A549 (cell line): ENCODE data around the gene PAIP1.

Source experiments
- CHD2 ChIP-seq: fragments of 150-350 bp; IDR thresholded peaks from 2 replicates; pipeline ENCODE4 v1.6.1; 2014; ENCODE audit warnings: low read length; ENCODE audit not compliant: partially characterized antibody
- CHD4 ChIP-seq: fragments of 200-600 bp; sonication (generic); IDR thresholded peaks from 2 replicates; pipeline ENCODE4 v1.6.1; 2016; ENCODE audit warnings: antibody characterized with exemption, mild to moderate bottlenecking, borderline replicate concordance
- ESRRA ChIP-seq: fragments of 150-350 bp; IDR thresholded peaks from 2 replicates; pipeline ENCODE4 v1.6.1; 2014; ENCODE audit warnings: mild to moderate bottlenecking, low read length, borderline replicate concordance
- HMGXB4 ChIP-seq: fragments of 250-450 bp; sonication (Bioruptor Pico); IDR thresholded peaks from 2 replicates; pipeline ENCODE4 v1.5.0; 2021; ENCODE audit warnings: mild to moderate bottlenecking, moderate library complexity, borderline replicate concordance
- HOXB13 ChIP-seq: fragments of 250-450 bp; sonication (Bioruptor Pico); IDR thresholded peaks from 2 replicates; pipeline ENCODE4 v1.5.0; 2020; ENCODE audit warnings: low read depth, mild to moderate bottlenecking, moderate library complexity
- MAX ChIP-seq: IDR thresholded peaks from 2 replicates; pipeline ENCODE4 v1.6.1; 2012
- MYC ChIP-seq: IDR thresholded peaks from 2 replicates; pipeline ENCODE4 v1.6.1; 2012; ENCODE audit warnings: mild to moderate bottlenecking, inconsistent platforms, low read length, improper control_type of control experiment, borderline replicate concordance
- PHF8 ChIP-seq: fragments of 200-600 bp; sonication (generic); IDR thresholded peaks from 2 replicates; pipeline ENCODE4 v1.6.1; 2016; ENCODE audit warnings: low read depth, mild to moderate bottlenecking, antibody characterized with exemption, moderate library complexity, borderline replicate concordance
- POLR2A ChIP-seq: IDR thresholded peaks from 2 replicates; pipeline ENCODE4 v1.6.1; 2012; ENCODE audit warnings: mild to moderate bottlenecking, low read length
- POLR2AphosphoS2 ChIP-seq: conservative IDR thresholded peaks from 2 replicates; pipeline ENCODE4 v1.6.1; 2012; ENCODE audit warnings: low read length, improper control_type of control experiment, inconsistent platforms
- RFX5 ChIP-seq: fragments of 450-650 bp; IDR thresholded peaks from 2 replicates; pipeline ENCODE4 v1.7.1; 2014; ENCODE audit warnings: antibody characterized with exemption, mild to moderate bottlenecking, moderate library complexity
- ZFP36 ChIP-seq: fragments of 450-650 bp; IDR thresholded peaks from 2 replicates; pipeline ENCODE4 v1.6.1; 2014; ENCODE audit warnings: borderline replicate concordance; ENCODE audit not compliant: partially characterized antibody
- TF ChIP-seq, protein P1 (sequence below): fragments of >200 bp; sonication (Bioruptor Twin); formaldehyde crosslinking; IDR thresholded peaks from 3 replicates; pipeline ENCODE4 v1.5.1; 2016

DNA sequence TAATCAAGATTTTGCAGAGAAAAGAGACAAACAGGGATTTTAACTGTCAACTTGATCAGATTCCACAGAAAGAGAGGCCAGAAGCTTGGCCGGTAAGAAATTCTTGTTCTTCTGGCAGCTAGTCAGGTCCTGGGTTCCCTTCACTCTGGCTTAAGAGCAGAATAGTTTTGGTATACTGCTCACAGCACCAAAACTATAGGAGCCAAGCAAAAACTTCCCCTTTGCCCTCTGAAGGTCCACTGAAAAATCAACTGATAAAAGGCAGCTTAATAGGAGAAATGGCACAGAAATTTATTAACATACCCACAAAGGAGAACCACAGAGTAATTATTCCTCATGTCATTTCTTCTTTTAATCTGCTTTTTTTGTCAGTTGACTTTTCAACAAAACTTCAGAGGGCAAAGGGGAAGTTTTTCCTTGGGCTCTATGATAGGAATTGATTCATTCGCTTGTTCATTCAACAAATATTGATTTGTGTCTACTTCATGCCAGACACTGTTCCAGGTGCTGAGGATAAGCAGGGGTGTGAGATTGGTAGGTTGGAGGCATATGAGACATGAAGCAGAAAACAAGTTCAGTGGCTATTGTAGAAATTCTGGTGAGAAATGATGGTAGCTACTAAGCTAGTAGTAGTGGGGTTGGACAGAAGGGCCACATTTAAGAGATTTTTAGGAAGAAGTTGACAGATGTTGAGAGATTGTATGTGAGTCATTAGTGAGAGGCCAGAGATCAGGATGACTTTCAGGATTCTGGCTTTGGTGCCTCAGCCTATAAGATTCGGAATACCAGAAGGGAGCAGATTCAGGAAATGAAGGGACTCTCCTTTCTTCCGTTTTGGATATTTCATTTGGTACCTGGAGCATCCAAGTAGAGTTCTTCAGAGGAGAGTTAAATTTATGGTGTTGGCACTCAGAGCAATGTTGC is 25.5 kb upstream of the PAIP1 start:
- TF ChIP-seq POLR2AphosphoS2 (no peak), RFX5 (no peak), MYC (no peak), HOXB13 (CRISPR knock-in tag) (no peak), POLR2A (no peak), CHD2 (no peak), MAX (no peak), ZFP36 (no peak), HMGXB4 (CRISPR knock-in tag) (no peak), PHF8 (no peak), ESRRA (no peak), CHD4 (no peak)
- TF ChIP-seq, protein P1, sequence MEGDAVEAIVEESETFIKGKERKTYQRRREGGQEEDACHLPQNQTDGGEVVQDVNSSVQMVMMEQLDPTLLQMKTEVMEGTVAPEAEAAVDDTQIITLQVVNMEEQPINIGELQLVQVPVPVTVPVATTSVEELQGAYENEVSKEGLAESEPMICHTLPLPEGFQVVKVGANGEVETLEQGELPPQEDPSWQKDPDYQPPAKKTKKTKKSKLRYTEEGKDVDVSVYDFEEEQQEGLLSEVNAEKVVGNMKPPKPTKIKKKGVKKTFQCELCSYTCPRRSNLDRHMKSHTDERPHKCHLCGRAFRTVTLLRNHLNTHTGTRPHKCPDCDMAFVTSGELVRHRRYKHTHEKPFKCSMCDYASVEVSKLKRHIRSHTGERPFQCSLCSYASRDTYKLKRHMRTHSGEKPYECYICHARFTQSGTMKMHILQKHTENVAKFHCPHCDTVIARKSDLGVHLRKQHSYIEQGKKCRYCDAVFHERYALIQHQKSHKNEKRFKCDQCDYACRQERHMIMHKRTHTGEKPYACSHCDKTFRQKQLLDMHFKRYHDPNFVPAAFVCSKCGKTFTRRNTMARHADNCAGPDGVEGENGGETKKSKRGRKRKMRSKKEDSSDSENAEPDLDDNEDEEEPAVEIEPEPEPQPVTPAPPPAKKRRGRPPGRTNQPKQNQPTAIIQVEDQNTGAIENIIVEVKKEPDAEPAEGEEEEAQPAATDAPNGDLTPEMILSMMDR, result no peak
